K562 (cell line): ENCODE results near the gene TYROBP. TPM values are rescaled to one million over a fixed set of nuclear protein-coding genes. Genes with fewer than 3 reads are reported as not detected.

Experiments used
- ARID1B ChIP-seq: fragments of 450-650 bp; IDR thresholded peaks from 2 replicates; pipeline ENCODE4 v1.6.1; 2016; ENCODE audit warnings: antibody characterized with exemption, mild to moderate bottlenecking, inconsistent platforms
- ATF3 ChIP-seq, 2 experiments: fragments of 450-650 bp in 1 of 2; sonication (generic) in 1 of 2; formaldehyde crosslinking in 1 of 2; IDR thresholded peaks in 1 of 2; conservative IDR thresholded peaks in 1 of 2; 2 replicates each; pipeline versions ENCODE4 v1.6.1 to v1.8.1; 2016 to 2023; ENCODE audit warnings: mild to moderate bottlenecking in 2 of 2, moderate library complexity in 2 of 2, inconsistent platforms in 1 of 2, missing genetic modification reagents in 1 of 2
- CREB5 ChIP-seq: fragments of 250-450 bp; sonication (Bioruptor Pico); IDR thresholded peaks from 2 replicates; pipeline ENCODE4 v1.5.0; 2020; ENCODE audit warnings: mild to moderate bottlenecking
- DNMT1 ChIP-seq: fragments of 450-650 bp; IDR thresholded peaks from 2 replicates; pipeline ENCODE4 v1.6.1; 2016; ENCODE audit warnings: antibody characterized with exemption, mild to moderate bottlenecking
- NR2F6 ChIP-seq: fragments of 450-650 bp; formaldehyde crosslinking; IDR thresholded peaks from 2 replicates; pipeline ENCODE4 v1.4.0; 2020; ENCODE audit warnings: mild to moderate bottlenecking
- RERE ChIP-seq: sonication (generic); formaldehyde crosslinking; IDR thresholded peaks from 2 replicates; pipeline ENCODE4 v1.8.0; 2023; ENCODE audit warnings: missing genetic modification reagents, mild to moderate bottlenecking, borderline replicate concordance
- XRCC4 ChIP-seq: IDR thresholded peaks from one replicate; pipeline ENCODE4 v1.6.1; 2011; ENCODE audit not compliant: insufficient read depth, insufficient read length; ENCODE audit errors: extremely low read depth
- ZFP36 ChIP-seq: fragments of 150-350 bp; IDR thresholded peaks from 2 replicates; pipeline ENCODE4 v1.6.1; 2018; ENCODE audit warnings: low read length, low read depth; ENCODE audit not compliant: partially characterized antibody
- ZNF318 ChIP-seq, 2 experiments: fragments of 450-650 bp; IDR thresholded peaks; 2 replicates each; pipeline ENCODE4 v1.6.1; 2016; ENCODE audit warnings: mild to moderate bottlenecking in 2 of 2, borderline replicate concordance in 1 of 2, low read depth in 1 of 2, moderate library complexity in 1 of 2
- polyA plus RNA-seq, 8 experiments: library from polyadenylated mRNA; depleted of rRNA in 4 of 8; stranded (reverse) in 5 of 8; unstranded in 3 of 8; fragments of >200 nt; fragmentation: Nextera tagmentation in 2 of 8; fragmentation: Illumina TruSeq in 1 of 8; extraction: Ambion mirVana in 2 of 8; extraction: Trizol in 1 of 8; gene quantifications; 2 replicates each; pipeline versions ENCODE4 v1.2.1 to v1.2.3, GENCODE V29; 2011 to 2014; ENCODE audit warnings: inconsistent platforms in 1 of 8, missing spikeins in 1 of 8
- total RNA-seq, 7 experiments: library from RNA; depleted of rRNA in 6 of 7; stranded (reverse); fragments of >200 nt in 6 of 7; fragmentation: Illumina TruSeq in 2 of 7; extraction: Trizol in 2 of 7; gene quantifications; 2 replicates each; pipeline versions ENCODE4 v1.2.1 to v1.2.3, GENCODE V29; 2011 to 2021; ENCODE audit warnings: low replicate concordance in 1 of 7

Gene TYROBP
- total and polyA plus RNA-seq, 9 of the 15 experiments (the other 6 are each of a cell fraction or from before 2014, with no cell fraction given) = 0.72 to 8.2 (median 2.4) TPM

GRCh38 chr19:35908973-35909683 is 1.0 kb upstream of the TYROBP start (continued):
- TF ChIP-seq ZNF318 (IDR thresholded peaks at IDR 0.05; ENCODE audit: borderline replicate concordance in 1 of 2, low read depth in 1 of 2) (peak in 1 of 2 experiments; percentile 76; a peak in 2 of 4 replicates), ATF3 (IDR thresholded peaks at IDR 0.05) (no peak), ATF3 (CRISPR knock-in tag; conservative IDR thresholded peaks at IDR 0.05) (0 out of 2 replicates have a peak, but pooled peaks have one; percentile 32), ARID1B (peak; percentile 29; the same call in 1 of the 2 replicates), ZFP36 (peak; percentile 95), RERE (CRISPR knock-in tag) (no peak), XRCC4 (no peak), NR2F6 (CRISPR knock-in tag) (no peak), CREB5 (CRISPR knock-in tag) (no peak), DNMT1 (no peak)
